CD4-positive, alpha-beta T cell treated with Interferon gamma for 1 hour (primary cell): Measurements from ENCODE around the gene MED12.
"Not testable (repeated sequence)": the region's sequence is repeated elsewhere in the genome, so short reads cannot be mapped to it uniquely, and the experiment has no call there.

Source experiments
- DNase-seq: peaks from one replicate; pipeline ENCODE4 v3.0.0-alpha.2; 2020

MED12 gene

DNA sequence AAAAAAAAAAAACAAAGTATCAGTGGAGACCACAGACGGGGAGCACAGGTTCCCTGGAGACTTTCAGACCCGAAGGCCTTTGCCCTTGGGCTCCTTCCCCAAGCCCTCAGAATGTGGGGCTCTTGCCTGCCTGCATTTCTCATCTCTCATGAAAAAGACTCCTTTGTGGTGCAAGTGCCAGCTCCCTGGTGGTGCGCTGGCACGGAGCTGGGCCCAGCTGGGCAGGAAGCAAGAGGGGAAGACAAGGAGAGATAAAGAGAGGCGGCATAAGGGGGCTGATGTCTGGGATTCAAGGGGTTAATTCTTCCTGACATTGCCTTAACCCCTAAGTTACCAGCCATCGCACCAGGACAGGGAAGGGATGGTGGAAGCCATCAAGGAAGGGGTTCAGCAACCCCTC lies 48.1 kb downstream of the MED12 start:
- DNase-seq: no peak

- DNase-seq: no peak
Measured at GRCh38 chrX:71167031-71167781, 48.8 kb downstream of the MED12 start.

DNA sequence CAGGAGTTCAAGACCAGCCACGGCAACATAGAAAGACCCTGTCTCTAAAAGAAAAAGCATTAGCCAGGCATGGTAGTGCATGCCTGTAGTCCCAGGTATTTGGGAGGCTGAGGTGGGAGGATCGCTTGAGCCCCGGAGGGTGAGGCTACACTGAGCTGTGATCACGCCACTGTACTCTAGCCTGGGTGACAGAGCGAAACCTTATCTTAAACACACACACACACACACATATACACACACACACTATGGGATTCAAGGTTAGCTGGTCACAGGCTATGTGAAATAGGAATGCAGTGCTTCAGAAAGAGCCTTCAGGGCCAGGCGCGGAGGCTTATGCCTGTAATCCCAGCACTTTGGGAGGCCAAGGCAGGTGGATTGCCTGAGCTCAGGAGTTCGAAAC lies 49.7 kb downstream of the MED12 start:
- no peak for DNase-seq

GRCh38 chrX:71169586-71169985 lies 51.2 kb downstream of the MED12 start:
- no peak for DNase-seq

- DNase-seq: no peak
Measured at GRCh38 chrX:71170660-71171059, 52.3 kb downstream of the MED12 start.

DNA sequence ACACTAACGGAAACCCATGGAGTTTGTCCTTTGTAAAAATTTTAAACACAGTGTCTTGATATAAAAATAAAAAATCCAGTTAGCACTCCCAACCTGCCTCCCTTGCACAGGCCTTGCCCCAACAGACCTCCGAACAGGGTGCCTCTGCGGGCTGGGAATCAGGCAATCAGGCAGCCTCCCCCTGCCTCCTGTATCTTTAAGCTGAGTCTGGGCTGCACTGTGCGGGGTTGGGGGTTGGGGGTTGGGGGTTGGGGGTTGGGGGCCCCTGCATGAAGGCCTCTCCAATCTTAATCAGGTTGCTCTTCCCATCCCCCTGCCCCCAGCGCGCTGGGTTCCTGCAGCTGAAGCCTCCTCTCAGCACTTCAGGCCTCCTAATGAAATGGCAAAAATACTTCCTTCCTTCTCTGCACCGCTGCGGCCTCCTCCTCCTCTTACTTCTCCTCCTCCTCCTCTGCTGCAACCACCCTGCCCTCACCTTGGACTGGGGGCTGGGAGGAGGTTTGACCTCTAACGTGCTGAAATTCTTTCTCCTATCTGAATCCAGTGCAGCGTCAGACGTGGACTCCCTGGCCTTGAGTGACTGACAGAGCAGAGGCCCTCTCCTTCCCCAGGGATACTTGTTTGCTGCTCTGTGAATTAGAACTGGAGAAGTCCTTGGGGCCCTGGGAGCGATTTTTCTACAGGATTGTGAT lies 52.9 kb downstream of the MED12 start:
- DNase-seq: no peak

DNA sequence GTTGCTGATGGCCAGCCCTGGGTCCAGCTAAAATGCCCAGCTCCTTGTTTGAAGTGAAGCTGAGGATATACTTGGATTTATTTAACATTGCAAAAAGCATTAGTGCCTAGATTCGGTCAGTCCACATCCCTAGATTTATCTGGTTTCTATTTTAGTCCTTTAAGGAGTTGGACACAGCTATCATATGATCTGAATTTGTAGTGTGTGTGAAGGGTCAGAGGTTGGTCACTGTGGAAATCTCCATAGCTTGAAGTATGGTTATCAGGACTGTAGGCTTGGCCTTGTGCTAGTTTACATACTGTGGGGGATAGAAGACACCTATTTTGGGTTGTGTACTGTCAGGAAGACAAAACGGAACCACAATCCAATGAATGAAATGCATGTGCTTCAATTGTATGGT lies 55.0 kb downstream of the MED12 start:
- DNase-seq: no peak

- DNase-seq: no peak
Measured at GRCh38 chrX:71174795-71175194, 56.4 kb downstream of the MED12 start.

- DNase-seq: no peak
Measured at GRCh38 chrX:71175531-71175930, 57.1 kb downstream of the MED12 start.

DNA sequence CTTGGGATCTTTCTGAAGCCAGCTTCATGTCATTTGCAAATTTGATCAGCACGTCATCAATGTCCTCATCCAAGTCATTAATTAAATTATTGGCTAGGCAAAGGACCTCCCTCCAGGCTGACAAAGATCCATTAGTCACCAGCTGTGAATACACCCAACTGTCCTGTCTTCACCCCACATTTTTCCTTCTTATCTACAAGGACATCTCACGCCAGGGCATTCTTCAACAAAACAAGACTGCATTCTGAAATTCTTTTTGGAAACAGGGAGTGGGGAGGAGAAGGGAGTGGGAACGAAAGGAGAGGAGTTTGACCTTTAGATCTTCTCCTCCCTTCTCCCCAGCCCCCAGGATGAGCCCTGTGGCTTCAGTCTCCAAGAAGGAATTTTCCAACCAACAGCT lies 58.9 kb downstream of the MED12 start:
- no peak for DNase-seq

- peak; percentile 41 for DNase-seq
Measured at GRCh38 chrX:71178908-71179307, 60.5 kb downstream of the MED12 start.

DNA sequence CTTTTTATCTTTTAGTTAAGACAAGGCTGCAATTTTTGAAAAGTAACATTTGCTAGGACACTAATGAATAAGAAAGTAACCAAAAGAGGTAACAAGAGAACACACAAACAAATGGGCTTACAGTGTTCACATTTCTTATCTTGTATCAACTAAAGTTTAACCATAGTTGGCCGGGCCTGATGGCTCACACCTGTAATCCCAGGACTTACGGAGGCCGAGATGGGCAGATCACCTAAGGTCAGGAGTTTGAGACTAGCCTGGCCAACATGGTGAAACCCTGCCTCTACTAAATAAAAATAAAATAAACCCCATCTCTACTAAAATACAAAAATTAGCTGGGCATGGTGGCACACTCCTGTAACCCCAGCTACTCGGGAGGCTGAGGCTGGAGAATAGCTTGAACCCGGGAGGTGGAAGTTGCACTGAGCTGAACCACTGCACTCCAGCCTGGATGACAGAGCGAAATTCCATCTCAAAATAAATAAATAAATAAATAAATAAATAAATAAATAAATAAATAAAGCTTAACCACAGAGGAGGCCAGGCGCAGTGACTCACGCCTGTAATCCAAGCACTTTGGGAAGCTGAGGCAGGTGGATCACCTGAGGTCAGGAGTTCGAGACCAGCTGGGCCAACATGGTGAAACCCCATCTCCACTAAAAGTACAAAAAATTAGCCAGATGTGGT lies 62.3 kb downstream of the MED12 start:
- DNase-seq: not testable (repeated sequence)

DNA sequence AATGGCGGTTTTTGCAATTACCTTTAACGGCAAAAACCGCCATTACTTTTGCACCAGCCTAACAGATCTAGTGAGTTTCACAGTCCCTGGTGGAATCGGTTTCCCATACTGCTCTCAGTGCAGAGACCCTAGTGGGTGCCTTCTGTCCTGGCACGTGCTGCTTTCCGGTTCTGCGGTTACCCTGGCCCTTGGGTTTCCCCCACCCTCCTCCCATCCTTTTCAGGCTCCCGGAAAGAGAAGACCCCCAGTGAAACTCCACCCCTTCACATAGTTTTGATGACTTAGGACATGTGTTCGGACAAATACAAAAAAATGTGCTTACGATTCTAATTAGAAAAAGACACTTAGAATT lies 63.1 kb downstream of the MED12 start:
- DNase-seq: peak; percentile 48

DNA sequence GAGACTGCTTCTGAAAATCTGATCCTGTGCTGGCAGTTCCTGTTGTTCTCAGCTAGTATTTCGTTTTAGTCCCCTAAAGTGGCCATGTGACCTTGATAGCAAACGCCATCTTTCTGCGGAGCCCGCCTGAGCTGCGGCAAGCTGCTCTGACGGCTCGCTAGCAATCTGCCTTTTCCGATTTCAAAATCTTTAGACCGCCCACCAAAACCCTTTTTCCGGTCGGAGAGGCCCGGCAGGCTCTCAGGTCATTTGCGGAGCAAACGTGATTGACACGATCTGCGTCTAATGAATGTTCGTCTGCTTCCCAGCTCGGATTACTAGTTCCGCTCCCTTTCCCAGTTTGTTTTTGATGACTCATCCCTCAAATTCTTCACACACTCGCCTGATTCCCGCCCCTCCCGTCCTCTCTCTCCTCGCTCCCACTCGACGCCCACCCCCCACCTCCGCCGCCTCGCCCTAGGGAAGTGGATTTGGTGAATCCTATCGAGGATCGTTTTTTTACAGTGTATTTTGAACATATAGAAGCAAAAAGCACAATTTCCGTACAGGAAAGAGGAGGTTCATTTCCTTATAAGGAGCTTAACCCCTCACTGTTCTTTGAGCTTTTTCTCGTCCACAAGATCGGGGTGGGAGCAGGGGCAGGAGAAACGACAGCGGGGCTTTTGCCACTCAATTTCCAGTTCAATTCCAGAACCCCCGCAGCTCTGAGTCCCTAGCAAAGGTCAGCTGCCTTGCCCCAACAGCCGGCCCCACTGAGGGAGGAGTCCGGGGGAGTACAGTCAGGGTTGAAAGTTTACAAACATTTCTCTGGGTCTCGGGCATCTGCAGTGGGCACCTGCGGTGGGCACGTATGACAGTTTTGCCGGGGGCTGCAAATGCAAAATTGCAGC lies 63.8 kb downstream of the MED12 start:
- DNase-seq: peak; percentile 86

GRCh38 chrX:71182871-71183270 lies 64.5 kb downstream of the MED12 start:
- DNase-seq: no peak

DNA sequence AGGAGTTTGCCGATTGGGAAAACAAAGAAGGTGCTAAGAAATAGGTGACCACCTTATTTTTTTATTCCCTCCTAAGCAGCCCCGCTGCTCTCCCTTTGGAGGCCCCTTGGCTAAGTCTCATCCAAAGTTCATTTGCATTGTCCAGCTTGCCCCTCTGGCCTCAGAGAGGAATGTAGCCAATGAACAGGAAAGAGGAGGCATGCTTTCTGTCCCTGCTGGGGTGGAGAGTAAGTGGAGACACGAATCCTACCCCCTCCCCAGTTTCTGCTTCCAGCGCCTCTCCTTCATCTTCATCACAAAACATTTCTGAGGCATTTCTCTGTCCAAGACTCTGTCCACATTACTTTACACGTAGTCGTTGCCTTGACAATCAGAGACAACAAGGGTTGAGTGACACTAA lies 64.9 kb downstream of the MED12 start:
- no peak for DNase-seq

- no peak for DNase-seq
Measured at GRCh38 chrX:71184092-71184491, 65.7 kb downstream of the MED12 start.

DNA sequence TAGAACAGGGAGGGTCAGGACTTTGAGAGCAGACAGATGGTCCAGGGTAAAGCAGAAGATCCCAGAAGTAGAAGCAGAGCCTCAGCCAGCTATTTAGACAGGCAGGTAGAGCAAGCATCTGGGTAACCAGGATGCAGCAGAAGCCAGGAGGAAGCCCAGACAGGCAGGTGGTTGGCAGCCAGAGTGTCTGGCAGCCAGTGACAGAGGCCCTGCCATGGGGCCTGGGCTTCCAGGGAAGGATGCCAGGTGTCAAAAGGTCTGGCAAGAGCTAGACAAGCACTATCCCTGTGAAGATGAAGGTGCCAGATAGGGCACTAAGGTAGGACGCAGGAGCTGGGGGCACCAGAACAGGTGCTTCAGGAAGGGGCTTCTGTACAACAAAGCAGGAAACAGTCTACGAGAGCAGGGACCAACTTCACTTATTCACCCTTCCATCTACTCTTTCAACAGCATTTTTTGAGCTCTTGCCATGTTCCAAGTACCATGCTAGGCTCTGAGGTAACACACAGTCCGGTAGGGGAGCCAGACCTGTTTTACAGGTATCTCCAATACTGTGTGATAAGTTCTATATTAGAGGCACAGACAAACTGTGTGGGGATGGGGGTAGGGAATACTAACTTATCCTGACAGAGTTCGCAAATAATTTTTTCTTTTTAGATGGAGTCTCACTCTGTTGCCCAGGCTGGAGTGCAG lies 66.6 kb downstream of the MED12 start:
- DNase-seq: no peak

DNA sequence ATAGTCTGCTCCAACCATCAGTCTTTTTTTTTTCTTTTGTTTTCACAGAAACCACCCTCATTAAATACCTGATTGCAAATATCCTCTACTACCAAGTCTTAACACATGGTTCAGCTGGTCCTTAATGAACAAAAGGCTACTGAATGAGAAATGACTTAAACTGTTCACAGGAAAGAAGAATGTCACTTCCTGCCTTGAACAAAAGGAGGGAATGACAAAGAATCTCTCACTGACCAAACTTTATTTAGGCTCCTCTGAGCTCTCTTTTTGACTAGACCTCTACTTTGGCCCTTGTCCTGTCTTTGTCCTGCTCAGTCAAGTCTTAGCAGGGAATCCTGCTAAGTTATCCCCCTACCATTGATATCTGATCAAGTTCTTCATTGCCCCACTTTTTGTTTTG lies 72.9 kb downstream of the MED12 start:
- no peak for DNase-seq
